Adipocyte (in vitro differentiated cells): ENCODE measurements around the gene VSIG10.
"Not testable (repeated sequence)": the region's sequence is repeated elsewhere in the genome, so short reads cannot be mapped to it uniquely, and the experiment has no call there.

Experiments
- DNase-seq: peaks from one replicate; pipeline ENCODE4 v3.0.0-alpha.2; 2015; ENCODE audit warnings: low read depth
- H3K27me3 ChIP-seq: replicated peaks from 2 replicates; pipeline ENCODE4 v1.7.0; 2013; ENCODE audit warnings: mild to moderate bottlenecking, low read length, moderate library complexity; ENCODE audit not compliant: control insufficient read depth, insufficient read depth
- H3K36me3 ChIP-seq: 2 replicates; pipeline ENCODE4 v1.7.0; 2013; ENCODE audit warnings: low read length, mild to moderate bottlenecking, moderate library complexity; ENCODE audit not compliant: control insufficient read depth, insufficient read depth, severe bottlenecking
- H3K4me1 ChIP-seq: 2 replicates; pipeline ENCODE4 v1.7.0; 2013; ENCODE audit warnings: mild to moderate bottlenecking, low read length, moderate library complexity; ENCODE audit not compliant: control insufficient read depth, insufficient read depth
- H3K4me3 ChIP-seq: 2 replicates; pipeline ENCODE4 v1.7.0; 2013; ENCODE audit warnings: mild to moderate bottlenecking, low read length, moderate library complexity
- H3K9ac ChIP-seq: 2 replicates; pipeline ENCODE4 v1.7.0; 2013; ENCODE audit warnings: mild to moderate bottlenecking, low read length, moderate library complexity
- H3K9me3 ChIP-seq: 2 replicates; pipeline ENCODE4 v1.7.0; 2013; ENCODE audit warnings: mild to moderate bottlenecking, low read length, moderate library complexity; ENCODE audit not compliant: control insufficient read depth

Gene VSIG10

GRCh38 chr12:118022097-118022727 lies 81.6 kb downstream of the VSIG10 start:
- H3K27me3 ChIP-seq, H3K4me1 ChIP-seq, DNase-seq, H3K4me3 ChIP-seq, H3K9ac ChIP-seq, H3K9me3 ChIP-seq: not testable (repeated sequence)
- H3K36me3 ChIP-seq: peaks cover 33% of the 10 kb centered on the region

DNA sequence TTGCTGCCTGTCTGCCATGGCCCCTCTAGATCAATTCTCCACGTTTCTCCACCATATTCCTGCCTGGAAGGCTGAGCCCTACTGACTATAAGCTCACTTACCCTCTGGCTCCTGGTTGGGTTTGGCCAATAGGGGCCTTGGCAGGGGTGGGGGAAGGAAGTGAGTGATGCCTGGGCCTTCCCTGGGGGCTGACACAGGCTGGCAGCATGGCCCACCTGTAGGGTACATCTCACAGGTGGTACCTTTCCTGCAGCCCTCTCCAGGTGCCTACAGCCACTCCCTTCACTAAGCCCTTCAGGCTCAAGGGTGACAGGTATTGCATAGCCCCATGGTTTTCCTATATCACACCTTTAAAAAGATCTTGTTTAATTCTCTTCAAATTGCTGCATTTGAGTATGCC lies 83.8 kb downstream of the VSIG10 start:
- Histone ChIP-seq H3K4me1 (peaks cover 8% of the 10 kb centered on the region), H3K9ac (no peak overlapping the region), H3K27me3 (no peaks in the 10 kb centered on the region), H3K36me3 (peaks cover 22% of the 10 kb centered on the region), H3K4me3 (no peak overlapping the region), H3K9me3 (no peaks in the 10 kb centered on the region)
- DNase-seq: no peak

- H3K4me1 ChIP-seq: peaks cover 8% of the 10 kb centered on the region
- no peaks in the 10 kb centered on the region for H3K9me3 ChIP-seq
- no peaks in the 10 kb centered on the region for H3K27me3 ChIP-seq
- no peak overlapping the region for H3K9ac ChIP-seq
- peaks cover 21% of the 10 kb centered on the region for H3K36me3 ChIP-seq
- H3K4me3 ChIP-seq: no peak overlapping the region
- DNase-seq: no peak
Measured at GRCh38 chr12:118017926-118018325, 85.9 kb downstream of the VSIG10 start.

- H3K27me3 ChIP-seq: no peaks in the 10 kb centered on the region
- H3K36me3 ChIP-seq: peaks cover 18% of the 10 kb centered on the region
- H3K4me3 ChIP-seq: peak within 1 kb of the TSS; percentile 87
- H3K4me1 ChIP-seq: peaks cover 8% of the 10 kb centered on the region
- DNase-seq: peak; percentile 100
- no peaks in the 10 kb centered on the region for H3K9me3 ChIP-seq
- H3K9ac ChIP-seq: peak within 1 kb of the TSS; percentile 87
Measured at GRCh38 chr12:118016424-118017264, 87.2 kb downstream of the VSIG10 start, which contains the start of gene RFC5. Gene RFC5, plus strand, starts transcription at chr12:118016703. Its CDS starts 125 bp downstream, at chr12:118016828.

GRCh38 chr12:118015944-118016343 lies 87.9 kb downstream of the VSIG10 start:
- no peak for DNase-seq
- peak overlapping the region; percentile 74 for H3K9ac ChIP-seq
- peaks cover 8% of the 10 kb centered on the region for H3K4me1 ChIP-seq
- no peaks in the 10 kb centered on the region for H3K9me3 ChIP-seq
- H3K4me3 ChIP-seq: peak overlapping the region; percentile 87
- H3K27me3 ChIP-seq: no peaks in the 10 kb centered on the region
- peaks cover 16% of the 10 kb centered on the region for H3K36me3 ChIP-seq

GRCh38 chr12:118015306-118015705 lies 88.5 kb downstream of the VSIG10 start:
- Histone ChIP-seq H3K9ac (no peak overlapping the region), H3K36me3 (peaks cover 10% of the 10 kb centered on the region), H3K4me1 (peaks cover 8% of the 10 kb centered on the region), H3K9me3 (no peaks in the 10 kb centered on the region), H3K4me3 (no peak overlapping the region), H3K27me3 (no peaks in the 10 kb centered on the region)
- DNase-seq: no peak
